A549 (cell line): Measurements from ENCODE around the gene RHBG.

Experiments used
- CEBPB ChIP-seq, 2 experiments: fragments of >200 bp in 1 of 2; sonication (Bioruptor Twin) in 1 of 2; formaldehyde crosslinking in 1 of 2; IDR thresholded peaks; 2 replicates each; pipeline ENCODE4 v1.6.1; 2012 to 2016
- CTCF ChIP-seq: fragments of >200 bp; sonication (Bioruptor Twin); formaldehyde crosslinking; IDR thresholded peaks from 3 replicates; pipeline ENCODE4 v1.5.1; 2016
- FOSL2 ChIP-seq, 2 experiments: fragments of 450-650 bp in 1 of 2; fragments of >200 bp in 1 of 2; sonication (Bioruptor Twin) in 1 of 2; formaldehyde crosslinking; IDR thresholded peaks; 2 replicates each; pipeline versions ENCODE4 v1.5.0 to v1.6.1; 2016 to 2020; ENCODE audit warnings: mild to moderate bottlenecking in 1 of 2, moderate library complexity in 1 of 2
- JUN ChIP-seq, 2 experiments: fragments of >200 bp; sonication (Bioruptor Twin); formaldehyde crosslinking; IDR thresholded peaks; 2 replicates in 1 of 2; 3 replicates in 1 of 2; pipeline ENCODE4 v1.6.1; 2016 to 2017
- JUNB ChIP-seq: fragments of >200 bp; sonication (Bioruptor Twin); formaldehyde crosslinking; IDR thresholded peaks from 2 replicates; pipeline ENCODE4 v1.6.1; 2016
- KDM5A ChIP-seq: fragments of 200-600 bp; sonication (generic); IDR thresholded peaks from 2 replicates; pipeline ENCODE4 v1.6.1; 2016; ENCODE audit warnings: antibody characterized with exemption, mild to moderate bottlenecking
- MAFK ChIP-seq: fragments of 450-650 bp; IDR thresholded peaks from 2 replicates; pipeline ENCODE4 v1.6.1; 2014; ENCODE audit not compliant: partially characterized antibody
- NR3C1 ChIP-seq: fragments of >200 bp; sonication (Bioruptor Twin); formaldehyde crosslinking; IDR thresholded peaks from 3 replicates; pipeline ENCODE4 v1.6.1; 2017
- REST ChIP-seq: fragments of 200-600 bp; sonication (generic); IDR thresholded peaks from 2 replicates; pipeline ENCODE4 v1.6.1; 2016; ENCODE audit warnings: antibody characterized with exemption, mild to moderate bottlenecking, moderate library complexity
- RFX5 ChIP-seq: fragments of 450-650 bp; IDR thresholded peaks from 2 replicates; pipeline ENCODE4 v1.7.1; 2014; ENCODE audit warnings: antibody characterized with exemption, mild to moderate bottlenecking, moderate library complexity
- RNF2 ChIP-seq: fragments of 200-600 bp; sonication (generic); IDR thresholded peaks from 2 replicates; pipeline ENCODE4 v1.6.1; 2016; ENCODE audit warnings: low read depth, mild to moderate bottlenecking, antibody characterized with exemption, moderate library complexity, borderline replicate concordance
- USF2 ChIP-seq: fragments of 450-650 bp; IDR thresholded peaks from 2 replicates; pipeline ENCODE4 v1.6.1; 2014; ENCODE audit warnings: antibody characterized with exemption

- TF ChIP-seq JUNB (no peak), USF2 (no peak), REST (no peak), KDM5A (no peak), CTCF (no peak), JUN (IDR thresholded peaks at IDR 0.05) (no peak), CEBPB (IDR thresholded peaks at IDR 0.05) (no peak), FOSL2 (IDR thresholded peaks at IDR 0.05) (no peak), FOSL2 (CRISPR knock-in tag; IDR thresholded peaks at IDR 0.05) (no peak), NR3C1 (no peak), RNF2 (no peak), MAFK (no peak), RFX5 (no peak)
Measured at GRCh38 chr1:156360534-156360933, 8.5 kb upstream of the RHBG start.
